Measurements from ENCODE around the gene IFNLR1. TPM values are rescaled to one million over a fixed set of nuclear protein-coding genes. Genes with fewer than 3 reads are reported as not detected.

The IFNLR1 gene
- total RNA-seq, 4 donors from 2014 or later, result 9.1 to 38.2 (median 36.1) TPM

DNA sequence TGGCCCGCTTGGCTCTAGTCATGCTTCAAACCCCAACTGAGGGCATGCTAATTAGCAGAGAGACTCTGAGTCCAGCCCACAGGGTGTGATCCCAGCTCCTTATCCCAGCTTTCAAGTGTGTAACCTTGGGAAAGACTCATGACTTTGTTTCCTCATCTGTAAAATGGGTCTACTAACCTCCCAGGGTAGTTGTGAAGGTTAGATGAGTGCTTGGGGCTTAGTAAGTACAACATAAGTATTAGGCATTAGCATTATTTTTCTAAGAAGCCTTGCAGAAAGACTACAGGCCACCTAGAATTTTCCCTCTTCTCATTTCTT lies 78.0 kb downstream of the IFNLR1 start:
- no peak for DNase-seq
- no peak overlapping the region for H3K4me3 ChIP-seq
- no peaks in the 10 kb centered on the region for H3K27me3 ChIP-seq
- no peaks in the 10 kb centered on the region for H3K9me3 ChIP-seq
- TF ChIP-seq, protein P1, sequence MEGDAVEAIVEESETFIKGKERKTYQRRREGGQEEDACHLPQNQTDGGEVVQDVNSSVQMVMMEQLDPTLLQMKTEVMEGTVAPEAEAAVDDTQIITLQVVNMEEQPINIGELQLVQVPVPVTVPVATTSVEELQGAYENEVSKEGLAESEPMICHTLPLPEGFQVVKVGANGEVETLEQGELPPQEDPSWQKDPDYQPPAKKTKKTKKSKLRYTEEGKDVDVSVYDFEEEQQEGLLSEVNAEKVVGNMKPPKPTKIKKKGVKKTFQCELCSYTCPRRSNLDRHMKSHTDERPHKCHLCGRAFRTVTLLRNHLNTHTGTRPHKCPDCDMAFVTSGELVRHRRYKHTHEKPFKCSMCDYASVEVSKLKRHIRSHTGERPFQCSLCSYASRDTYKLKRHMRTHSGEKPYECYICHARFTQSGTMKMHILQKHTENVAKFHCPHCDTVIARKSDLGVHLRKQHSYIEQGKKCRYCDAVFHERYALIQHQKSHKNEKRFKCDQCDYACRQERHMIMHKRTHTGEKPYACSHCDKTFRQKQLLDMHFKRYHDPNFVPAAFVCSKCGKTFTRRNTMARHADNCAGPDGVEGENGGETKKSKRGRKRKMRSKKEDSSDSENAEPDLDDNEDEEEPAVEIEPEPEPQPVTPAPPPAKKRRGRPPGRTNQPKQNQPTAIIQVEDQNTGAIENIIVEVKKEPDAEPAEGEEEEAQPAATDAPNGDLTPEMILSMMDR (IDR thresholded peaks at IDR 0.05), result no peak
- TF ChIP-seq POLR2A (IDR thresholded peaks at IDR 0.05), result no peak
- peaks cover 0 to 41% (median 0%) of the 10 kb centered on the region in 4 donors for H3K4me1 ChIP-seq
- H3K36me3 ChIP-seq, result no peaks in the 10 kb centered on the region
- H3K27ac ChIP-seq, result peak overlapping the region in 3 of 4 donors; percentile 69 to 96 (median 95)

DNA sequence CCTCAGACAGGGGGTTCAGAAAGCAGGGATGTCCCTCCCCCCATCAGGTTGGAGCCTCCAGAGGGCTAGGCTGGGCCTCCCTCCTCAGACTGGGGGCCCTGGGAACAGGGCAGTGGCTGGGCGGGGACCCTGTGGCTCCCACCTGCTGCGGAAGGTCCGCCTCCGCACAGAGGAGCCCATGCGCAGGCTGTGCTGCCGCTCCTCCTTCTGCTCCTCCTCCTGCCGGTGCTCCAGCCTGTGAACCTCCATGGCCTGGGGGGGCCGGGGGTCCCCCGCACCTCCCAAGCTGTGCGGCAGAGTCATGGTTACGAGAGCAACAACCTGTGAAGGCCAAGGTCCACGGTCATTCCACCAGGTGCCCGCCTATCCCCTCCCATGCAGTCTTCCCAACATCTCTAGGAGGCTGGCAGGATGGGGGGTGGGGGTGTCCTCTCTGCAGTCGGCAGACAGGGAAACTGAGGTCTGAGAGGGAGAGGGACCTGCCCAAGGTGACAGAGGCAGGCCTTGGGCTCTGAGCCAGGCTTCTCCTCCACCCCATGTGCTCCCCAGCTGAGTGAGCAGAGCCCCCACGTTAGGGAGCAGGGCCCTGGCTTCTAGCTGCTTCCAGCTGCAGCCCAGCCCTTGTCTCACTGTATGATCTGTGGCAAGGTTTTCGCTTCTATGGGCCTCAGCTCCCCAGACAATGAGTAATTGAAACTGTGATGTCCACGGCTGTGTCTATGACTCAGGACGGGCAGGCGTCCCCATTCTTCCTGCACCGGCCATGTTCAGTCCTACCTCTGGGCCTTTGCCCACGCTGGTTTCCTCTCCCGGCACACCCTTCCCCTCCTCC lies 78.5 kb downstream of the IFNLR1 start:
- Histone ChIP-seq H3K27ac (peak overlapping the region in 3 of 4 donors; percentile 69 to 96 (median 95)), H3K9me3 (no peaks in the 10 kb centered on the region), H3K4me1 (peaks cover 0 to 36% (median 0%) of the 10 kb centered on the region in 4 donors), H3K36me3 (no peaks in the 10 kb centered on the region), H3K27me3 (no peaks in the 10 kb centered on the region), H3K4me3 (peak overlapping the region in 2 of 4 donors; percentile 35)
- TF ChIP-seq, protein P1 (IDR thresholded peaks at IDR 0.05), result no peak
- peak; percentile 14 to 64 for TF ChIP-seq POLR2A (IDR thresholded peaks at IDR 0.05)
- peak in 2 of 3 donors; percentile 85 to 91 for DNase-seq

DNA sequence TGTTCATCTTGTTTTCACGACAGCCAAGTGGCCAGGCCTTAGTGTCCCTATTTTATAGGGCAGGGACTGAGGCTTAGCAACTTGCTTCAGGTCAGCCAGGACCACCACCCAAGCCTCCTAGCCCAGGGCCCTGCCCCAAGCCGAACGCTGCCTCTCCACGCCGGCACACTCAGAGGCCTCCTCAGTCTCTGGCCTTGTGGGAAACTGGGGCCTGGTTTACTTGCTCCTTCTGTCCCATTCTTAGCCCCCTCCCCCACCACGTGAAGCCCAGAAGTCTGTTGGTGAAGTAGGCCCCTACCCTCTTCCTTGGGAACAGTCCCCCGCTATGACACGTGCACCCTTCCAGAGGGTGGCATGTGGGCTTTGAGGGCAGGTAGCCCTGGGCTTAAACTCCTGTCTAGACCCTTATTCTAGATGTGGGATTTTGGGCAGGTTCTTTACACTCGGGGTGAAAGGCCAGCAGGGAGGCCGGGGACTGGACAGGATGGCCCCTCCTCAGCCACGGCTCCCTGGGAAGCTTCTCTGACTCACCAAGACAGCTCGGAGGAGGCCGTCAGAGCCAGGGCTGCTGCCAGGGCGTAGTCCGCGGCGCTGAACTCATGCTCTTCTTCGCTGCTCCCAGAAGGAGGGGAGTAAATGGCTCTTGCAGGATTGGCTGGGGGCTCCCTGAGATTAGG lies 79.5 kb downstream of the IFNLR1 start:
- H3K36me3 ChIP-seq, result no peaks in the 10 kb centered on the region
- no peaks in the 10 kb centered on the region for H3K9me3 ChIP-seq
- peaks cover 0 to 33% (median 0%) of the 10 kb centered on the region in 4 donors for H3K4me1 ChIP-seq
- TF ChIP-seq, protein P1 (IDR thresholded peaks at IDR 0.05), result no peak
- TF ChIP-seq POLR2A (IDR thresholded peaks at IDR 0.05), result peak; percentile 20 to 66
- peak overlapping the region in 2 of 4 donors; percentile 35 for H3K4me3 ChIP-seq
- H3K27me3 ChIP-seq, result no peaks in the 10 kb centered on the region
- peak overlapping the region in 3 of 4 donors; percentile 69 to 96 (median 95) for H3K27ac ChIP-seq
- peak in 2 of 3 donors; percentile 81 to 85 for DNase-seq

DNA sequence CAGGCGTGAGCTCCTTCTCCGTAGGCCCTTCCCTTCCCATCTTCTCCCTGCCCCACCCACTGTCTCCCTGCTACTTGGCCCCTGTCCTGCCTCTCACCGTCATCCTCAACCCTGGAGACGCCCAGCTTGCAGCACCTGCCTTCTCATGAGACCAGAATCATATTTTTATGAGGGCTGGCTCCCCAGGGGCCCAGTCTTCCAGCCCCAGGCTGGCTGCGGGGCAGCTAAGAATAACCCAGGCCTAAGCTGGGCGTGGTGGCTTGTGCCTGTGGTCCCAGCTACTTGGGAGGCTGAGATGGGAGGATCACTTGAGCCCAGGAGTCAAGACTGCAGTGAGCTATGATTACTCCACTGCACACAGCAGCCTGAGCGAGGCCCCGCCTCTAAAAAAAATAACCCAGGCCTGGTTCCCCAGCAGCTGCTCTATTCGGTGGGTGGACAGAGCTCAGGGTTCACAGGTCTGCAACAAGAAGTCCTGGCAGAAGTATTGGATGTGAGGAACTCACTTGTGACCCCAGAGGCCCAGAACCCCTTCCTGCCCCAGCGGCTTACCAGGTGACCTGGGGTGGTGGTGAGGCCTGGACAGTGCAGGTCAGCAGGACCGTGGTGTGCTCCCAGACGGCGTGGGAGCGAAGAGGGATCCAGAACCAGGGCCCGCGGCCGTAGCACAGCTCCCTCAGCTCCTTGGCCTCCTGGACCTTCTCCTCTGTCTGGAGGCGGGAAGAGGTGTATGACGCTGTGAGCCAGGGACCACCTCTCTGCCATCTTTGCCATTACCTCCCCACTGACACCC lies 81.5 kb downstream of the IFNLR1 start:
- peak overlapping the region in 2 of 4 donors; percentile 75 to 95 for H3K27ac ChIP-seq
- H3K36me3 ChIP-seq, result no peaks in the 10 kb centered on the region
- H3K9me3 ChIP-seq, result no peaks in the 10 kb centered on the region
- no peaks in the 10 kb centered on the region for H3K27me3 ChIP-seq
- H3K4me1 ChIP-seq, result peaks cover 0 to 46% (median 2%) of the 10 kb centered on the region in 4 donors
- peak in 2 of 3 donors; percentile 80 for DNase-seq
- TF ChIP-seq, protein P1 (IDR thresholded peaks at IDR 0.05), result no peak
- peak in 1 of 2 donors; percentile 73 for TF ChIP-seq POLR2A (IDR thresholded peaks at IDR 0.05)
- no peak overlapping the region for H3K4me3 ChIP-seq

DNA sequence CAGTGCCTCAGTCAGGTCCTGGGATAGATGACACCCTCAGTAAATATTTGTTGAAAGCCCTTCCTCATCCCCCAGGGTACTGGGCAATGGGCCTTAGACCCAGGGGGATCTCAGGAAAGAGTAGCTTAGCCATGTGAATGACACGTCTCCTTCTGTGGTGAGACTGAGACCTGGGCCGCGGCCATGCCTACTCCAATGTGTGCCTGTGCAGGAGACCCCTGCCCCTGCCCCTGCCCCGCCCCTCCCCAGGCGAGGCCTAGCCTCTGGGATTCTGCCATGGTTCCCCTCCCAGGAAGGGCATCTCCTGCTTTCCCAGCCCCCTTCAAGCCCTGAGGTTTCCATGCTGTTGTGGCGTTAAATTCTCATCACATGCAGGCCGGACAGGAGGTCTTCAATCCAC lies 82.2 kb downstream of the IFNLR1 start:
- H3K27me3 ChIP-seq, result no peaks in the 10 kb centered on the region
- H3K27ac ChIP-seq, result peak overlapping the region in 2 of 4 donors; percentile 75 to 95
- DNase-seq, result no peak
- H3K4me1 ChIP-seq, result peaks cover 0 to 53% (median 2%) of the 10 kb centered on the region in 4 donors
- H3K4me3 ChIP-seq, result no peak overlapping the region
- TF ChIP-seq, protein P1 (IDR thresholded peaks at IDR 0.05), result no peak
- TF ChIP-seq POLR2A (IDR thresholded peaks at IDR 0.05), result no peak
- H3K36me3 ChIP-seq, result no peaks in the 10 kb centered on the region
- H3K9me3 ChIP-seq, result no peaks in the 10 kb centered on the region

Data from Peyer's patch (tissue), 4 donors.